Ishikawa (cell line): Measurements from ENCODE around the gene GABPB1.

ENCODE experiments used
- CEBPB ChIP-seq: IDR thresholded peaks from 2 replicates; pipeline ENCODE4 v1.6.1; 2012
- EP300 ChIP-seq: IDR thresholded peaks from 2 replicates; pipeline ENCODE4 v1.6.1; 2012; ENCODE audit warnings: borderline replicate concordance
- FOXM1 ChIP-seq: IDR thresholded peaks from 2 replicates; pipeline ENCODE4 v1.6.1; 2012; ENCODE audit warnings: low read depth, borderline replicate concordance
- NFIC ChIP-seq: IDR thresholded peaks from 2 replicates; pipeline ENCODE4 v1.6.1; 2012
- YY1 ChIP-seq: IDR thresholded peaks from 2 replicates; pipeline ENCODE4 v1.6.1; 2012; ENCODE audit warnings: low read depth
- TF ChIP-seq, protein P1 (sequence below): IDR thresholded peaks from 2 replicates; pipeline ENCODE4 v1.6.1; 2012; ENCODE audit warnings: low read depth, mild to moderate bottlenecking
- TF ChIP-seq, protein P2 (sequence below): IDR thresholded peaks from 2 replicates; pipeline ENCODE4 v1.6.1; 2012

DNA sequence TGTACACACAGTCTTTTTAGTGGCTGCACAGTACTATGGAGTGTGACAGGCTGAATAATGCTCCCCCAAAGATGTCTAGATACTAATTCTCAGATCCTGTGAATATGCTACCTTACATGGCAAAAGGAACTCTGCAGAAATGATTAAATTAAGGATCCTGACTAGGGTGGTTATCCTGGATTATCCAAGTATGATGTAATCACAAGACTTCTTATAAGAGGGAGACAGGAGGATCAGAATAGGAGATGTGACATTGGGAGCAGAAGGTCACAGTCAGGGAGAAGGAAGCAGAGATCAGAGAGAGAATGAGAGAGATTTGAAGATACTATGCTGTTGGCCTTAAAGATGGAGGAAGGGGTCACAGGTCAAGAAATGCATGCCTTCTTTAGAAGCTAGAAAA lies 34.5 kb downstream of the GABPB1 start:
- TF ChIP-seq NFIC (no peak), FOXM1 (no peak), YY1 (no peak), EP300 (no peak), CEBPB (no peak)
- TF ChIP-seq, protein P1, sequence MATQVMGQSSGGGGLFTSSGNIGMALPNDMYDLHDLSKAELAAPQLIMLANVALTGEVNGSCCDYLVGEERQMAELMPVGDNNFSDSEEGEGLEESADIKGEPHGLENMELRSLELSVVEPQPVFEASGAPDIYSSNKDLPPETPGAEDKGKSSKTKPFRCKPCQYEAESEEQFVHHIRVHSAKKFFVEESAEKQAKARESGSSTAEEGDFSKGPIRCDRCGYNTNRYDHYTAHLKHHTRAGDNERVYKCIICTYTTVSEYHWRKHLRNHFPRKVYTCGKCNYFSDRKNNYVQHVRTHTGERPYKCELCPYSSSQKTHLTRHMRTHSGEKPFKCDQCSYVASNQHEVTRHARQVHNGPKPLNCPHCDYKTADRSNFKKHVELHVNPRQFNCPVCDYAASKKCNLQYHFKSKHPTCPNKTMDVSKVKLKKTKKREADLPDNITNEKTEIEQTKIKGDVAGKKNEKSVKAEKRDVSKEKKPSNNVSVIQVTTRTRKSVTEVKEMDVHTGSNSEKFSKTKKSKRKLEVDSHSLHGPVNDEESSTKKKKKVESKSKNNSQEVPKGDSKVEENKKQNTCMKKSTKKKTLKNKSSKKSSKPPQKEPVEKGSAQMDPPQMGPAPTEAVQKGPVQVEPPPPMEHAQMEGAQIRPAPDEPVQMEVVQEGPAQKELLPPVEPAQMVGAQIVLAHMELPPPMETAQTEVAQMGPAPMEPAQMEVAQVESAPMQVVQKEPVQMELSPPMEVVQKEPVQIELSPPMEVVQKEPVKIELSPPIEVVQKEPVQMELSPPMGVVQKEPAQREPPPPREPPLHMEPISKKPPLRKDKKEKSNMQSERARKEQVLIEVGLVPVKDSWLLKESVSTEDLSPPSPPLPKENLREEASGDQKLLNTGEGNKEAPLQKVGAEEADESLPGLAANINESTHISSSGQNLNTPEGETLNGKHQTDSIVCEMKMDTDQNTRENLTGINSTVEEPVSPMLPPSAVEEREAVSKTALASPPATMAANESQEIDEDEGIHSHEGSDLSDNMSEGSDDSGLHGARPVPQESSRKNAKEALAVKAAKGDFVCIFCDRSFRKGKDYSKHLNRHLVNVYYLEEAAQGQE: no peak
- TF ChIP-seq, protein P2, sequence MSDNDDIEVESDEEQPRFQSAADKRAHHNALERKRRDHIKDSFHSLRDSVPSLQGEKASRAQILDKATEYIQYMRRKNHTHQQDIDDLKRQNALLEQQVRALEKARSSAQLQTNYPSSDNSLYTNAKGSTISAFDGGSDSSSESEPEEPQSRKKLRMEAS: no peak
